ENCODE results near the gene RPP21. TPM values are rescaled to one million over a fixed set of nuclear protein-coding genes. Genes with fewer than 3 reads are reported as not detected.

Gene RPP21
- total and polyA plus RNA-seq, 2 of the 8 experiments (the other 6 are each of a cell fraction or from before 2014, with no cell fraction given): 63.0 to 219 TPM

GRCh38 chr6:30380464-30380863 is 35.5 kb downstream of the RPP21 start:
- no peak overlapping the region for H3K4me2 ChIP-seq (ENCODE audit: insufficient read depth in 1 of 2, low read depth in 2 of 2, low read length in 2 of 2)
- no peaks in the 10 kb centered on the region for H3K4me1 ChIP-seq (replicated peaks in 1 of 4; ENCODE audit: control insufficient read depth in 3 of 4, insufficient read depth in 4 of 4, low read length in 3 of 4)
- ChIA-PET CTCF (ENCODE audit: partially characterized antibody) (interaction anchor here (0.7 to 2.7 kb wide), 9 partner anchors 14 to 223 kb away, joined by 3 to 14 read pairs (median 4); no protein-coding TSS in a partner anchor), POLR2A (ENCODE audit: partially characterized antibody) (no interaction called here)
- H3K9ac ChIP-seq (replicated peaks in 1 of 4; ENCODE audit: extremely low read depth in 1 of 4, low read depth in 3 of 4, low read length in 3 of 4): no peak overlapping the region
- H2BK120ac ChIP-seq (replicated peaks; ENCODE audit: low read depth, low read length): no peak overlapping the region
- FAIRE-seq (no peak), DNase-seq (ENCODE audit: low read depth in 1 of 2, low spot score in 2 of 2) (no peak)
- no peaks in the 10 kb centered on the region; the same call in 1 of the 2 replicates for H3K23me2 ChIP-seq (ENCODE audit: low read depth, low read length)
- no peaks in the 10 kb centered on the region for H3K79me1 ChIP-seq (ENCODE audit: low read depth, low read length)
- H4K5ac ChIP-seq (ENCODE audit: insufficient read length, low read depth, low read length): no peak overlapping the region
- H2BK5ac ChIP-seq (ENCODE audit: low read depth, low read length): no peak overlapping the region
- no peak overlapping the region for H3K27ac ChIP-seq (ENCODE audit: low read depth, low read length)
- H4K20me1 ChIP-seq (replicated peaks in 1 of 2; ENCODE audit: control insufficient read depth in 1 of 2, insufficient read depth in 2 of 2, low read length in 2 of 2): peaks cover 0 to 1% of the 10 kb centered on the region in 2 experiments
- no peak overlapping the region for H3K23ac ChIP-seq (ENCODE audit: insufficient read length)
- H2BK20ac ChIP-seq (ENCODE audit: low read length): no peak overlapping the region
- no peaks in the 10 kb centered on the region for H3K79me2 ChIP-seq (ENCODE audit: control insufficient read depth in 1 of 2, insufficient read depth in 2 of 2, low read length in 2 of 2)
- no peak overlapping the region for H3K4ac ChIP-seq (replicated peaks; ENCODE audit: insufficient read length, low read depth, low read length)
- H3K56ac ChIP-seq (replicated peaks; ENCODE audit: insufficient read length, low read depth, low read length): no peak overlapping the region
- H4K8ac ChIP-seq (ENCODE audit: extremely low read depth, insufficient read depth, low read length): no peak overlapping the region
- no peak overlapping the region for H2AK5ac ChIP-seq (ENCODE audit: low read depth, low read length)
- H2AFZ ChIP-seq (ENCODE audit: low read length): no peak overlapping the region
- no peak overlapping the region for H4K91ac ChIP-seq (replicated peaks; ENCODE audit: insufficient read length, low read length)
- H3K14ac ChIP-seq (ENCODE audit: insufficient read length): no peak overlapping the region
- H3K36me3 ChIP-seq (ENCODE audit: control insufficient read depth in 2 of 4, insufficient read depth in 4 of 4, low read length in 3 of 4): no peaks in the 10 kb centered on the region
- TF ChIP-seq RBBP5 (IDR thresholded peaks at IDR 0.05; ENCODE audit: borderline replicate concordance, low read depth, low read length): no peak
- no peak for TF ChIP-seq KDM5A (IDR thresholded peaks at IDR 0.05; ENCODE audit: low read length)
- no peak for TF ChIP-seq CTBP2 (IDR thresholded peaks at IDR 0.05; ENCODE audit: borderline replicate concordance, insufficient read depth, insufficient read length, low read length)
- TF ChIP-seq MAX (IDR thresholded peaks at IDR 0.05): no peak
- TF ChIP-seq ASH2L (IDR thresholded peaks at IDR 0.05; ENCODE audit: low read length): no peak
- no peak for TF ChIP-seq SIX5 (IDR thresholded peaks at IDR 0.05; ENCODE audit: low read depth, low read length)
- no peak for TF ChIP-seq KDM4A (IDR thresholded peaks at IDR 0.05; ENCODE audit: low read depth, low read length, severe bottlenecking)
- no peak for TF ChIP-seq SP1 (IDR thresholded peaks at IDR 0.05; ENCODE audit: low read depth, low read length)
- no peak for TF ChIP-seq MAFK (IDR thresholded peaks at IDR 0.05; ENCODE audit: low read depth, low read length)
- TF ChIP-seq SAP30 (IDR thresholded peaks at IDR 0.05; ENCODE audit: insufficient read depth, insufficient replicate concordance, low read length): no peak
- no peak for TF ChIP-seq BCL11A (IDR thresholded peaks at IDR 0.05; ENCODE audit: low read depth in 2 of 2, low read length in 2 of 2)
- no peak for TF ChIP-seq POU5F1 (IDR thresholded peaks at IDR 0.05; ENCODE audit: low read depth, low read length)
- TF ChIP-seq NRF1 (IDR thresholded peaks at IDR 0.05; ENCODE audit: low read depth, low read length): no peak
- H2BK12ac ChIP-seq (ENCODE audit: low read depth, low read length): no peak overlapping the region
- H3K27me3 ChIP-seq (replicated peaks in 1 of 4; ENCODE audit: control insufficient read depth in 3 of 4, extremely low read depth in 1 of 4, insufficient read depth in 3 of 4, low read length in 3 of 4): 0 out of 7 replicates have a peak, but pooled peaks cover 0 to 2% (median 0%) of the 10 kb centered on the region in 4 experiments
- 42% methylated on average over 4 of the region's 5 CpGs; no CpG with 5 or more reads in 1 of the 2 experiments for WGBS, 2 experiments (ENCODE audit: extremely low coverage in 1 of 2, insufficient coverage in 1 of 2, insufficient read length in 1 of 2, insufficient replicate concordance in 2 of 2, low coverage in 1 of 2, low lambda C conversion rate in 2 of 2, missing lambda C conversion rate in 1 of 2)
- H3K9me3 ChIP-seq (ENCODE audit: insufficient read depth in 2 of 2, low read depth in 1 of 2, low read length in 1 of 2): no peaks in the 10 kb centered on the region
- no peak overlapping the region for H3K18ac ChIP-seq (ENCODE audit: extremely low read depth, low read length)
- H2BK15ac ChIP-seq (ENCODE audit: low read length): no peak overlapping the region
- H3K4me3 ChIP-seq (ENCODE audit: extremely low read depth in 1 of 4, insufficient read depth in 2 of 4, low read depth in 3 of 4, low read length in 4 of 4): no peak overlapping the region

Data from H1 (cell line).